ENCODE measurements around the gene POLR1E.
A peak's percentile ranks its signal among the peaks of the same experiment; 100 is the strongest.

POLR1E gene

GRCh38 chr9:37451628-37452027 is 34.1 kb upstream of the POLR1E start:
- H3K4me1 ChIP-seq (ENCODE audit: insufficient read depth, low read length, poor library complexity, severe bottlenecking) = peaks cover 5% of the 10 kb centered on the region
- H3K9me2 ChIP-seq (replicated peaks; ENCODE audit: low read depth, low read length) = no peaks in the 10 kb centered on the region
- no peak overlapping the region for H2AFZ ChIP-seq (ENCODE audit: low read length)
- no peaks in the 10 kb centered on the region for H3F3A ChIP-seq (ENCODE audit: low read depth)
- peaks cover 10% of the 10 kb centered on the region; the same call in 1 of the 2 replicates for H3K36me3 ChIP-seq (ENCODE audit: insufficient read depth, low read length)
- no peaks in the 10 kb centered on the region for H3K27me3 ChIP-seq (ENCODE audit: insufficient read depth, low read length, poor library complexity, severe bottlenecking)
- no peak overlapping the region for H3K4me2 ChIP-seq (ENCODE audit: low read depth, low read length, poor library complexity, severe bottlenecking)
- H3K9me3 ChIP-seq (ENCODE audit: insufficient read depth, low read depth, low read length) = no peaks in the 10 kb centered on the region
- H3K79me2 ChIP-seq (ENCODE audit: insufficient read depth, low read length) = peaks cover 85% of the 10 kb centered on the region
- TF ChIP-seq, protein P1, sequence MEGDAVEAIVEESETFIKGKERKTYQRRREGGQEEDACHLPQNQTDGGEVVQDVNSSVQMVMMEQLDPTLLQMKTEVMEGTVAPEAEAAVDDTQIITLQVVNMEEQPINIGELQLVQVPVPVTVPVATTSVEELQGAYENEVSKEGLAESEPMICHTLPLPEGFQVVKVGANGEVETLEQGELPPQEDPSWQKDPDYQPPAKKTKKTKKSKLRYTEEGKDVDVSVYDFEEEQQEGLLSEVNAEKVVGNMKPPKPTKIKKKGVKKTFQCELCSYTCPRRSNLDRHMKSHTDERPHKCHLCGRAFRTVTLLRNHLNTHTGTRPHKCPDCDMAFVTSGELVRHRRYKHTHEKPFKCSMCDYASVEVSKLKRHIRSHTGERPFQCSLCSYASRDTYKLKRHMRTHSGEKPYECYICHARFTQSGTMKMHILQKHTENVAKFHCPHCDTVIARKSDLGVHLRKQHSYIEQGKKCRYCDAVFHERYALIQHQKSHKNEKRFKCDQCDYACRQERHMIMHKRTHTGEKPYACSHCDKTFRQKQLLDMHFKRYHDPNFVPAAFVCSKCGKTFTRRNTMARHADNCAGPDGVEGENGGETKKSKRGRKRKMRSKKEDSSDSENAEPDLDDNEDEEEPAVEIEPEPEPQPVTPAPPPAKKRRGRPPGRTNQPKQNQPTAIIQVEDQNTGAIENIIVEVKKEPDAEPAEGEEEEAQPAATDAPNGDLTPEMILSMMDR (conservative IDR thresholded peaks at IDR 0.05; ENCODE audit: low read length) = no peak
- TF ChIP-seq EZH2phosphoT487 (IDR thresholded peaks at IDR 0.05; ENCODE audit: borderline replicate concordance) = no peak
- no peak overlapping the region for H3K9ac ChIP-seq (ENCODE audit: low read depth, low read length, poor library complexity, severe bottlenecking)
- H3K4me3 ChIP-seq (ENCODE audit: low read length, poor library complexity, severe bottlenecking) = no peak overlapping the region
- H4K20me1 ChIP-seq (ENCODE audit: insufficient read depth, low read length, poor library complexity, severe bottlenecking) = peaks cover 35% of the 10 kb centered on the region

DNA sequence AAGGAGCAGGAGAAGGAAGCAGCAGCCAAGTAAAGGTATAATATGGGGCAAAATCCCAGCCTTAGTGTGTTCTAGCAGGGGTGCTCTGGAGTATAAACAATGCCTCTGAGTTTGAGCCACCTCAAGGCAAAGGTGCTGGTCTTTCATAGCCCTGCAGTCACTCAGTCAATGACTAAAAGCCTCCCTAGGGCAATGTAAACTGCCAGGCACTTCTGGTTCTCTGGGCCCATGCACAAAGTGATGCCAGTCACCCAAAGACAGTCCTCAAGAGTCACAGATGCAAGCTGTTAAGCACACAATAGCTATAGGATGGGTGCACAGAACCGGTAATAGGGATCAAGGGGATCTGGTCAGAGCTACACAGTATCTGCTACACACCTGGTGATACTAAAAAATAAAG is 33.1 kb upstream of the POLR1E start:
- Histone ChIP-seq H3K9ac (ENCODE audit: low read depth, low read length, poor library complexity, severe bottlenecking) (no peak overlapping the region), H3F3A (ENCODE audit: low read depth) (no peaks in the 10 kb centered on the region), H3K9me2 (replicated peaks; ENCODE audit: low read depth, low read length) (no peaks in the 10 kb centered on the region), H3K79me2 (ENCODE audit: insufficient read depth, low read length) (peaks cover 87% of the 10 kb centered on the region), H3K4me1 (ENCODE audit: insufficient read depth, low read length, poor library complexity, severe bottlenecking) (peaks cover 5% of the 10 kb centered on the region), H3K27me3 (ENCODE audit: insufficient read depth, low read length, poor library complexity, severe bottlenecking) (no peaks in the 10 kb centered on the region), H3K4me3 (ENCODE audit: low read length, poor library complexity, severe bottlenecking) (no peak overlapping the region), H2AFZ (ENCODE audit: low read length) (no peak overlapping the region), H3K36me3 (ENCODE audit: insufficient read depth, low read length) (peaks cover 10% of the 10 kb centered on the region; the same call in 1 of the 2 replicates), H3K4me2 (ENCODE audit: low read depth, low read length, poor library complexity, severe bottlenecking) (peak overlapping the region; percentile 4), H4K20me1 (ENCODE audit: insufficient read depth, low read length, poor library complexity, severe bottlenecking) (peaks cover 41% of the 10 kb centered on the region), H3K9me3 (ENCODE audit: insufficient read depth, low read depth, low read length) (no peaks in the 10 kb centered on the region)
- TF ChIP-seq EZH2phosphoT487 (IDR thresholded peaks at IDR 0.05; ENCODE audit: borderline replicate concordance) = no peak
- TF ChIP-seq, protein P1 (conservative IDR thresholded peaks at IDR 0.05; ENCODE audit: low read length) = no peak

- Histone ChIP-seq H3K4me1 (ENCODE audit: insufficient read depth, low read length, poor library complexity, severe bottlenecking) (peaks cover 5% of the 10 kb centered on the region), H3K9ac (ENCODE audit: low read depth, low read length, poor library complexity, severe bottlenecking) (no peak overlapping the region)
- TF ChIP-seq, protein P1 (conservative IDR thresholded peaks at IDR 0.05; ENCODE audit: low read length) = no peak
- no peak for TF ChIP-seq EZH2phosphoT487 (IDR thresholded peaks at IDR 0.05; ENCODE audit: borderline replicate concordance)
Observed at GRCh38 chr9:37453827-37454226, 31.9 kb upstream of the POLR1E start.

More at GRCh38 chr9:37453827-37454226, 31.9 kb upstream of the POLR1E start:
- Histone ChIP-seq H3K36me3 (ENCODE audit: insufficient read depth, low read length) (peaks cover 10% of the 10 kb centered on the region; the same call in 1 of the 2 replicates), H3K4me3 (ENCODE audit: low read length, poor library complexity, severe bottlenecking) (no peak overlapping the region), H4K20me1 (ENCODE audit: insufficient read depth, low read length, poor library complexity, severe bottlenecking) (peaks cover 49% of the 10 kb centered on the region), H3K27me3 (ENCODE audit: insufficient read depth, low read length, poor library complexity, severe bottlenecking) (no peaks in the 10 kb centered on the region), H2AFZ (ENCODE audit: low read length) (no peak overlapping the region), H3K4me2 (ENCODE audit: low read depth, low read length, poor library complexity, severe bottlenecking) (peak overlapping the region; percentile 1), H3F3A (ENCODE audit: low read depth) (no peaks in the 10 kb centered on the region), H3K9me2 (replicated peaks; ENCODE audit: low read depth, low read length) (no peaks in the 10 kb centered on the region), H3K79me2 (ENCODE audit: insufficient read depth, low read length) (peaks cover 89% of the 10 kb centered on the region), H3K9me3 (ENCODE audit: insufficient read depth, low read depth, low read length) (no peaks in the 10 kb centered on the region)
